HG02759 (cell line): ENCODE data around the gene PPP1R36.
A peak's percentile ranks its signal among the peaks of the same experiment; 100 is the strongest.
"Not testable (repeated sequence)": the region's sequence is repeated elsewhere in the genome, so short reads cannot be mapped to it uniquely, and the experiment has no call there.

Experiments
- ATAC-seq: cut with Tn5 transposase; IDR thresholded peaks from one replicate; pipeline ENCODE4 v1.9.1; 2021; ENCODE audit warnings: mild to moderate bottlenecking, moderate library complexity; ENCODE audit not compliant: unreplicated experiment

PPP1R36 gene

GRCh38 chr14:64610049-64610746 is 60.4 kb downstream of the PPP1R36 start:
- ATAC-seq, result no peak

DNA sequence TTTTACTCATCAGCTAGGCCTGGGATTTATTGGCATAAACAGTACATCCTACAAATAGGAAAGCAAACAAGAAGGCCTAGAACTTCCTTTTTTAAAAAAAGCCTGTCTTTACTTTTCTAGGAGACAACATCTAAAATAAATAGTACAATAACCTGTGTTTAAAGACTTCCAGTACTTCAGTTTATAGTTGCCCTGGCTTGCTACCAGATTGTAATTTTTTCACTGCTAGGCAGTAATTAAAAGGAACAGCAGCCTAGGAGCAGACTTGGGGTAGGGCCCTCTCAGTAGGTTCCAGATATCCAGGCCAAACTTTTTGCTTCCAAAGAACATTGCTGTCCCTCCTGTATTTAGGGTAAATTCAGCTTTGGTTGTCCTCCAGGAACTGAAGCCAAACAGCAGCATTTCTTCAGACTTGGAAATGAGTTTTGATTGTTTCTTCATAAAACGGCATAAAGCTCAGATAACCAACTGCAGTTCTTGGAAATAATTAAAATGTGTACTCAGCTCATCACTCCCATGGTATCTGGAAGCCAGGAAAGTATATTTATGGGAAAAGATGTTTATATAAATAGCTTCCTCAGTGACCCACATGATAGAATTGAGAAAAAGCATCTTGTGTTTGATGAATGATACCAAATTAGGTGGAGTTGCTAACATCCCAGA is 61.7 kb downstream of the PPP1R36 start:
- ATAC-seq, result no peak

GRCh38 chr14:64612021-64612380 is 62.2 kb downstream of the PPP1R36 start:
- ATAC-seq, result no peak

DNA sequence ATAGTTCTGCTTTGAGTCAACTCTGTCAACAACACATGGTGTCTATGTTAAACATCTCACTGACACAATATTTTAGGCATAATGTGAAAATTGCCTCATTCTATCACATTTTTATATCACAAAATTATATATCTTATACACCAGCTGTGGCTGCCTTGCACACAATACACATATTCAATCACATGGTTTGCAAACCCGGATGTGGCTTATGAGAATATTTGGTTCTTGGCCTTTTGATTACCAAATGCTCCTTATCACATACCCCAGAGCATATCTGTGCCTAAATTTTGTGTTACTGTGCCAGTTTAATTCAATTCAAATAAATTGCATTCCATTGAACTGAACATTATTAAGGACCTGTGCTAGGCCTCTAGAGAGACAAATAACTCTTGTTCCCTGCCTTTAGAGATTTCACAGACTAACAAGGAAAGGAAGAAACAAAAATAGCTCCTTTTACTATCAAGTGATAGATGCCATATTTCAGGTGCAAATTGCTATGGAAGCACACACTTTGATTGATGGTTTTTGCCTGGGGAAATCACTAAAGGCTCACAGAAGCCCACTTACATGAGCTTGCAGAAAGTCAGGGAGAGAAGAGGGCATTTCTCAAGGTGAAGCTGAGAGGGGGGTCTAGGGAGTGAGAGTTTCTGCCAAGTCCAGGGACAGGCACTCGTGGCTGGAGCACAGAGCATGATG is 63.4 kb downstream of the PPP1R36 start:
- ATAC-seq, result no peak

- ATAC-seq, result no peak
These were observed 64.4 kb downstream of the PPP1R36 start for GRCh38 chr14:64614166-64614565.

GRCh38 chr14:64614805-64615391 is 65.1 kb downstream of the PPP1R36 start:
- no peak for ATAC-seq

- not testable (repeated sequence) for ATAC-seq
These were observed 68.2 kb downstream of the PPP1R36 start for GRCh38 chr14:64617872-64618408.

DNA sequence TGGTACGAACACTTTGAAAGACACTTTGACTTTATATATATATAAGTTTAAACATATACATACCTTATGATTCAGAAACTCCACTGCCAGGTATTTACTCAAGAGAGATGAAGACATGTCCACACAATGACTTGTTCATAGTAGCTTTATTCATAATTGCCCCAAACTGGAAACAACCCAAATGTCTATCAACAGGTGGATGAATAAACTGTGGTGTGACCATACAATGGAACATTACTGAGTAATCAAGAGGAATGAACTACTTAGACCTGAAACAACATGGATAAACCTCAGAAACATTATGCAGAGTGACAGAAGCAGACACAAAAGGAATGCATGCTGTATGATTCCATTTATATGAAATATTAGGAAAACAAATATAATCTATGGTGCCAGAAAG is 71.1 kb downstream of the PPP1R36 start:
- ATAC-seq, result no peak

DNA sequence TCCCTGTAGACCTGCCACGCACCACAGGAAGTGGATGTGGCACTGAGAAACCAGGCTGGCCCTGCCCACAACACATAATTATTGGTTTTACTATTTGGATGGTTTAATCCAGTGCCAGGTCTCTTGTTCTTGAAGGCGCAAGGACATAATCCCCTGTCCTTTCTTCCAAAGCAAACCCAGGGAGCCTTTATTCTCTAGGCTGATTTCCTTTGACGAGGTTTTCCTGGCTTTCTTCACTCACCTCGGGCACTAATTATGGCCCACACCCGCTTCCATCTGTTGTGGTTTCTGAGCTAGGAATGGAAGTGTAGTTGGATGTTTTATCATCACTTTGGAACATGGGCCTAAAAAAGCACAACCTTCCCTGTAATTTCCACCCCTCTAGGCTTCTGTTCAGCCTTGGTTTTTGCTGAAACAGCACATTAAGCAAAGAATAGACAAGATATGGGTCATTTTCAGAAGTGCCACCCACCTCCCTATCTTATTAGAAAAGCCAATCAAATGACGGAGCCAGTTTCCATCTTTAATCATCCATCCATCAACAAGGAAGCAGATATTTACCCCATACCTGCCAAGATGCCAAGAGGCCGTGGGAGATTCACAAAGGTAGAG is 73.9 kb downstream of the PPP1R36 start:
- ATAC-seq, result no peak

DNA sequence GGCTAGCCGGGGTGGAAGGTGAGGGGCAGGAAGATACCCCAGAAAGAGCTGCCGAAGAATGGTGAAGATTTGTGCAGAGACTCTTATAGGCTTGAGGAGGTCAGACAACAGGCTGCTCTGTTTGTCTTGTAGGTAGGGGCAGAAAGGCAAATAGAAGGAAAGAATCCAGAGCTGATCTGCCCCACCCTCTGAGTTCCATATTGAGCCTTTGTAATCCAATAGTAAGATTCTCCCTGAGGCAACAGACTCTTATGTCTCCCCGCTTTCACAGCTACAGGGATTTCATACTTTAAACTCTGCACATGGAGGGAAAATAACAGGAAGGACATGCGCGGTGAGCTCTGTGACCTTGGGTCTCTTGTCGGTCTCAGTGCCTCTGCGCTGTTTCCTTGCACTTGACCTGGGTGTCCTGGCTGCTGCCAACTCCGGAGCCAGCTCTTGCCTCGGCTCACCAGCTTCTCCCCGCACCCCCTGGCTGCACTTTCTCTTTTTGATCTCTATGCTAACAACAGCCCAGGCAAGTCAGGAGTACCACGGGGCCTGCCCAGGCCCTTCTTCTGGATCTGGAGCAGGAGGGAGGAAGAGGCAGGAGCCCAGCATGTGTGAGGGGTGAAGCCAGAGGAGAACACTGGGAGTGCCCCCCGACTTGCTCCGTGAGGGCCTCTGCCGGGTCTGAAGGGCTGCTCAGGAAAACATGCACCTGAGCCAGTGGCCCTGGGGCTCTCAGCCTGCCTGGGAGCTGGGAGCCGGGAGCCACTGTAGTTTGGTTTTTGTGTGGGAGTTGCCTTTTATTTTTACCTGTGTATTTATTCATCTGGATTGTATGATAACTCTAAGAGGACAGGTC is 75.8 kb downstream of the PPP1R36 start:
- no peak for ATAC-seq

GRCh38 chr14:64628940-64629408 is 79.2 kb downstream of the PPP1R36 start:
- ATAC-seq, result no peak

GRCh38 chr14:64630778-64631177 is 81.0 kb downstream of the PPP1R36 start:
- no peak for ATAC-seq

GRCh38 chr14:64631222-64631621 is 81.5 kb downstream of the PPP1R36 start:
- ATAC-seq, result not testable (repeated sequence)

- no peak for ATAC-seq
These were observed 82.3 kb downstream of the PPP1R36 start for GRCh38 chr14:64632056-64632455.

DNA sequence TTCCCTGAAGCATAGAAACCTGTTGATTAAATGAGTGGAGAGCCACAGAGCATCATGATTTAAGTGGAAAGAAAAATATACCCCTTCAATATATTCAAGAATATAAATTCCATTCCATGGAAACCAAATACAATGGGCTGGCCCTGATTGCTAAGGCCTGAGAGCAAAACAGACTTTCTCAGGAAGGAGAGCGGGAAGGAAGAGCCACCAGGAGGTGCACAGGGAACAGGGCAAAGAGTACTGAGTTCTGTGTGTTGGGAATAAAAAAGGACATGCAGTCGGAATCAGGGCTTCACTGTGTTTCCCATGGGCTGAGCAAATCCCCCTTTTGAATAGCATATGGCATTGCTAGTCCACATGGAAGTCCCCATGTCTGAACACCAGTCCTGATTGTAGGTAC is 84.8 kb downstream of the PPP1R36 start:
- no peak for ATAC-seq

DNA sequence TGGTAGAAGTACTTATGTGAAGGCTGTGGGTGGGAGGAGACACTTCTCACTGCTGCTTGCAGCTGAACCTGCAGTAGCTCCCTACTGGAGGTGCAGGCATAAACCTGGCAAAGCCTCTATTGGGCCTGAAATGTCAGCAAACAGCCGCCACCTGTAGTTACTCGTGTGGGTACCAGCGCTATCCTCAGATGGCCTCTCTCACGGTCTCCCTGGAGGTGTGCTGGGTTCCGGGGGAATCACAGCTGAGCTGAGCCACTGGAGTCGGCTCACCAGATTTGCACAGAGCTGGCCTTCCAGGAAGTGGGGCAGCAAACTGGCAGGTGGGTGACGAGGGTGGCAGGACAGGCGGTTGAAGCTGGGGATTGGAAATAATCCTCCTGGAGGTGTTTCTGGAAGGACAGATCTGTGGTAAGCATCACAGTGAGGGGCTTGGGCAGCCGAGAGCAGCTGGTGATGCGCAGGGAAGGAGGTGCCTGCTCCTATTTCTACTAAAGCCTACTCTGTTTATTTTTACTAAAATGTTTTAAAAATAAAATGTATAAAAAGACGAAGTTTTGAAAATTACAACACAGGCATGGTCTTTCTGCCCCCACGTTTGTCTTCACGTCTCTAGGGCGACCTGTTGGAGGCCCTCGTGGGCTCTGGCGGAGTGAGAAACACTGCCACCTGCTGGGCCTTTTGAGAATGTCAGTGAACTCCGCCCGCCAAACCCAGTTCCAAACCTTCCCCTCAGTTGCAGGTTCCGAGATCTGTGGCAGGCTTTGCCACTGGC is 86.6 kb downstream of the PPP1R36 start:
- ATAC-seq, result peak; percentile 79

DNA sequence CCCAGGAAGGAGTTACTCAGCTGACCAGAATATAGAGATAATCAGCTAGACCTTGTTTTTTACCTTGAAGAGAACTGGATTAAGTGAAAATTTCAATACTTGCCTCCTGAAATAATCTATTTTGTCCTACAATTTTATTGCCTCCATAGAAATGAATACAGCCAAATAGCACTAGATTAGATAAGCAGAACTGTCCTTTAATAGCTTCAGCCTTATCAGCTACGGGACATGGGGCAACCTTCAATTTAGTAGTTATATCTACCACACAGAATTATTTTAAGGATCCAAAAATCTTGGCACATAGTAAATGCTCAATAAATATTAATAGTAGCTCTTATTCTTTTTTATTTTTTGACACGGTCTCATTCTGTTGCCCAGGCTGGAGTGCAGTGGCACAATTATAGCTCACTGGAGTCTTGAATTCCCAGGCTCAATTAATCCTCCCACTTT is 87.2 kb downstream of the PPP1R36 start:
- no peak for ATAC-seq

DNA sequence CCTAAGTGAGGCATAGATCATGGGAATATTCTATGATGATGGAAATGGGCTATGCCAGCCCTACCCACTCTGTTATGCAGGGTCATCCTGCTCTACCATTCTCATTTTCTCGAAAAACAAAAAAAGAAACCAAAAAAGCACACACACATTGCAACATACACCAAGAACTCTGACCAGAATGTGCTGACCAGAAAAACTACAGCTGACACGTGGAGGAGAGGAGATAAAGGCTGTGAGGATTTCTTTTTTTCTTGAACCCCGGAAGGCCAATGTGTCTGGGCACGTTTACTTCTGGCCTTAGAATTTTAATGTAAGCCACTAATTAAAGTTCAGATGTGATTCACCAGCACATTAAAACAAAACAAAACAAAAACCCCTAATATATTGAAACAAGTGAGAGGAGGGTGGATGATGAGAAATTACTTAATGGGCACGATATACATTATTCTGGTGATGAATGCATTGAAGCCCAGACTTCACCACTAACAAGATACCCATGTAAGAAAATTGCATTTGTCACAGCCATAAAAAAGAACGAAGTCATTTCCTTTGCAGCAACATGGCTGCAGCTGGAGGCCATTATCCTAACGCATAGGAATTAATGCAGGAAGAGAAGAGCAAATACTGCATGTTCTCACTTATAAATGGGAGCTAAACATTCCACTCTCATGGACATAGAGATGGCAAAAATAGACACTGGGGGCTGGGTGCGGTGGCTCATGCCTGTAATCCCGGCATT is 88.1 kb downstream of the PPP1R36 start:
- no peak for ATAC-seq
